ENCODE results near the gene BTBD3. TPM values are rescaled to one million over a fixed set of nuclear protein-coding genes. Genes with fewer than 3 reads are reported as not detected.

BTBD3 gene
- total and polyA plus RNA-seq, 2 donors (not counting 1 experiment from before 2014, with no cell fraction given) = 1.5 to 2.1 TPM

GRCh38 chr20:11935212-11936154 is 17.8 kb downstream of the BTBD3 start:
- ChIA-PET CTCF (no interaction called here), POLR2A (no interaction called here)
- H3K4me3 ChIP-seq (ENCODE audit: control extremely low read depth in 1 of 5, extremely low read depth in 1 of 5, insufficient read depth in 1 of 5, low read depth in 2 of 5, low read length in 4 of 5) = no peak overlapping the region
- no peak overlapping the region for H3K9ac ChIP-seq (ENCODE audit: low read length)
- no peaks in the 10 kb centered on the region for H3K4me1 ChIP-seq (ENCODE audit: control insufficient read depth in 2 of 2, insufficient read depth in 2 of 2, low read length in 2 of 2)
- H3K27ac Mint-ChIP-seq = no peak overlapping the region
- H2AFZ ChIP-seq (ENCODE audit: insufficient read depth, low read depth, low read length, poor library complexity, severe bottlenecking) = no peak overlapping the region
- intact Hi-C loops (cut with micrococcal nuclease) = no loop called here
- no peaks in the 10 kb centered on the region for H3K9me3 Mint-ChIP-seq (ENCODE audit: insufficient read depth)
- no peak for ATAC-seq (ENCODE audit: low read depth)
- H4K20me1 ChIP-seq (ENCODE audit: control insufficient read depth, insufficient read depth, low read length, poor library complexity, severe bottlenecking) = no peaks in the 10 kb centered on the region
- peaks cover 0 to 2% (median 0%) of the 10 kb centered on the region in 3 donors for H3K9me3 ChIP-seq (ENCODE audit: control extremely low read depth in 1 of 3, control insufficient read depth in 2 of 3, insufficient read depth in 1 of 3, low read length in 2 of 3)
- 87% methylated on average over 6 of the region's 8 CpGs for WGBS (ENCODE audit: insufficient coverage)
- H3K4me1 Mint-ChIP-seq = no peaks in the 10 kb centered on the region
- no peaks in the 10 kb centered on the region for H3K36me3 ChIP-seq (replicated peaks in 1 of 2; ENCODE audit: control extremely low read depth in 1 of 2, control insufficient read depth in 1 of 2, extremely low read depth in 1 of 2, insufficient read depth in 2 of 2, low read length in 1 of 2)
- TF ChIP-seq EZH2 (IDR thresholded peaks at IDR 0.05; ENCODE audit: borderline replicate concordance, insufficient read depth, low read depth, low read length, poor library complexity, severe bottlenecking) = no peak
- TF ChIP-seq, protein P1, sequence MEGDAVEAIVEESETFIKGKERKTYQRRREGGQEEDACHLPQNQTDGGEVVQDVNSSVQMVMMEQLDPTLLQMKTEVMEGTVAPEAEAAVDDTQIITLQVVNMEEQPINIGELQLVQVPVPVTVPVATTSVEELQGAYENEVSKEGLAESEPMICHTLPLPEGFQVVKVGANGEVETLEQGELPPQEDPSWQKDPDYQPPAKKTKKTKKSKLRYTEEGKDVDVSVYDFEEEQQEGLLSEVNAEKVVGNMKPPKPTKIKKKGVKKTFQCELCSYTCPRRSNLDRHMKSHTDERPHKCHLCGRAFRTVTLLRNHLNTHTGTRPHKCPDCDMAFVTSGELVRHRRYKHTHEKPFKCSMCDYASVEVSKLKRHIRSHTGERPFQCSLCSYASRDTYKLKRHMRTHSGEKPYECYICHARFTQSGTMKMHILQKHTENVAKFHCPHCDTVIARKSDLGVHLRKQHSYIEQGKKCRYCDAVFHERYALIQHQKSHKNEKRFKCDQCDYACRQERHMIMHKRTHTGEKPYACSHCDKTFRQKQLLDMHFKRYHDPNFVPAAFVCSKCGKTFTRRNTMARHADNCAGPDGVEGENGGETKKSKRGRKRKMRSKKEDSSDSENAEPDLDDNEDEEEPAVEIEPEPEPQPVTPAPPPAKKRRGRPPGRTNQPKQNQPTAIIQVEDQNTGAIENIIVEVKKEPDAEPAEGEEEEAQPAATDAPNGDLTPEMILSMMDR (IDR thresholded peaks at IDR 0.05) = no peak
- H3K79me2 ChIP-seq (ENCODE audit: control insufficient read depth, insufficient read depth, low read length) = no peaks in the 10 kb centered on the region
- DNase-seq = no peak
- no peaks in the 10 kb centered on the region for H3K27me3 ChIP-seq (replicated peaks in 1 of 4; ENCODE audit: control extremely low read depth in 1 of 4, control insufficient read depth in 3 of 4, insufficient read depth in 4 of 4, low read length in 3 of 4)
- H3K4me2 ChIP-seq (replicated peaks; ENCODE audit: low read depth, low read length, poor library complexity, severe bottlenecking) = no peak overlapping the region
- H3K27ac ChIP-seq (ENCODE audit: low read length in 2 of 2) = no peak overlapping the region
- no peak overlapping the region for H3K4me3 Mint-ChIP-seq
- H3K27me3 Mint-ChIP-seq = no peaks in the 10 kb centered on the region

DNA sequence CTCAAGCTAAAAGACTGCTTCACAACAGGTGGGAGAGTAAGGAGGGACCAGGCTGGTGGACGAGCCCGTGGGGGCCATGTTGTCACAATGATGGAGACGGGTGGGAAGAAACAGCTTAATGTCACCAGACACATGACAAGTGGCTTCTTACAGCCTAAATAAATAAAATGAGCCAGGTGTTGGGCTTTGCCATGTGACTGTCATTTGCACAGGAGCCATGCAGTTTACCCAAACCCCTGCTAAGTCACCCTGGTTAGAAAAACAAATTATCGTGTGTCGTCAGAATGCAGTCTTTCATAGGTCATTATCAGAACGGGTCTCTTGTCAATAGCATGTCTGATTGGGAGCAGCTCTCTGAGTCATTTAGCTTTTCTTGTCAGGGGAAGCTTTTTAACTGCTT is 18.5 kb downstream of the BTBD3 start:
- Histone ChIP-seq H3K4me2 (replicated peaks; ENCODE audit: low read depth, low read length, poor library complexity, severe bottlenecking) (no peak overlapping the region), H3K79me2 (ENCODE audit: control insufficient read depth, insufficient read depth, low read length) (no peaks in the 10 kb centered on the region), H3K4me1 (ENCODE audit: control insufficient read depth in 2 of 2, insufficient read depth in 2 of 2, low read length in 2 of 2) (no peaks in the 10 kb centered on the region), H2AFZ (ENCODE audit: insufficient read depth, low read depth, low read length, poor library complexity, severe bottlenecking) (no peak overlapping the region), H3K36me3 (replicated peaks in 1 of 2; ENCODE audit: control extremely low read depth in 1 of 2, control insufficient read depth in 1 of 2, extremely low read depth in 1 of 2, insufficient read depth in 2 of 2, low read length in 1 of 2) (no peaks in the 10 kb centered on the region), H3K9ac (ENCODE audit: low read length) (no peak overlapping the region), H3K27me3 (replicated peaks in 1 of 4; ENCODE audit: control extremely low read depth in 1 of 4, control insufficient read depth in 3 of 4, insufficient read depth in 4 of 4, low read length in 3 of 4) (no peaks in the 10 kb centered on the region), H3K9me3 (ENCODE audit: control extremely low read depth in 1 of 3, control insufficient read depth in 2 of 3, insufficient read depth in 1 of 3, low read length in 2 of 3) (peaks cover 0 to 1% (median 0%) of the 10 kb centered on the region in 3 donors), H3K4me3 (ENCODE audit: control extremely low read depth in 1 of 5, extremely low read depth in 1 of 5, insufficient read depth in 1 of 5, low read depth in 2 of 5, low read length in 4 of 5) (no peak overlapping the region), H4K20me1 (ENCODE audit: control insufficient read depth, insufficient read depth, low read length, poor library complexity, severe bottlenecking) (no peaks in the 10 kb centered on the region), H3K27ac (ENCODE audit: low read length in 2 of 2) (no peak overlapping the region)
- no peaks in the 10 kb centered on the region for H3K4me1 Mint-ChIP-seq
- CTCF ChIA-PET = no interaction called here
- POLR2A ChIA-PET = no interaction called here
- WGBS (ENCODE audit: insufficient coverage) = 91% methylated on average over 6 of the region's 6 CpGs
- ATAC-seq (ENCODE audit: low read depth) (no peak), DNase-seq (no peak)
- H3K27ac Mint-ChIP-seq = no peak overlapping the region
- intact Hi-C loops (cut with micrococcal nuclease) = no loop called here
- no peaks in the 10 kb centered on the region for H3K9me3 Mint-ChIP-seq (ENCODE audit: insufficient read depth)
- TF ChIP-seq EZH2 (IDR thresholded peaks at IDR 0.05; ENCODE audit: borderline replicate concordance, insufficient read depth, low read depth, low read length, poor library complexity, severe bottlenecking) = no peak
- TF ChIP-seq, protein P1 (IDR thresholded peaks at IDR 0.05) = no peak
- no peaks in the 10 kb centered on the region for H3K27me3 Mint-ChIP-seq
- no peak overlapping the region for H3K4me3 Mint-ChIP-seq
